CD4-positive, alpha-beta memory T cell (primary cell): ENCODE measurements around the gene ZNF263. TPM values are rescaled to one million over a fixed set of nuclear protein-coding genes. Genes with fewer than 3 reads are reported as not detected.
A peak's percentile ranks its signal among the peaks of the same experiment; 100 is the strongest.

Experiments used
- CTCF ChIA-PET: fragments of 350-600 bp; sonication (Branson Sonifier 250); formaldehyde crosslinking; loops from one replicate; lab custom pipeline; 2021; ENCODE audit warnings: inconsistent platforms; ENCODE audit not compliant: partially characterized antibody; lab: Charles Lee
- POLR2A ChIA-PET: fragments of 350-600 bp; sonication (Branson Sonifier 250); formaldehyde crosslinking; loops from one replicate; lab custom pipeline; 2021; ENCODE audit not compliant: partially characterized antibody; lab: Charles Lee
- DNase-seq, 5 donors: peaks; one replicate each; pipeline versions ENCODE4 v3.0.0 to v3.0.0-alpha.2; 2020 to 2022; ENCODE audit warnings: mixed read lengths in 1 of 5
- H3K27ac ChIP-seq: one replicate; pipeline ENCODE4 v1.7.0; 2013; ENCODE audit warnings: low read depth, low read length
- H3K27me3 ChIP-seq: 2 replicates; pipeline ENCODE4 v1.7.0; 2013; ENCODE audit warnings: mild to moderate bottlenecking, low read length, moderate library complexity; ENCODE audit not compliant: insufficient read depth
- H3K36me3 ChIP-seq: 2 replicates; pipeline ENCODE4 v1.7.0; 2013; ENCODE audit warnings: mild to moderate bottlenecking, low read length, moderate library complexity; ENCODE audit not compliant: insufficient read depth
- H3K4me1 ChIP-seq: 2 replicates; pipeline ENCODE4 v1.7.0; 2013; ENCODE audit warnings: mild to moderate bottlenecking, low read length, moderate library complexity; ENCODE audit not compliant: insufficient read depth
- H3K4me3 ChIP-seq, 2 donors: one replicate each; pipeline ENCODE4 v1.7.0; 2013; ENCODE audit warnings: low read length in 2 of 2, mild to moderate bottlenecking in 1 of 2
- H3K9me3 ChIP-seq, 2 donors: one replicate each; pipeline ENCODE4 v1.7.0; 2013; ENCODE audit warnings: low read length in 2 of 2, control low read depth in 1 of 2; ENCODE audit not compliant: control insufficient read depth in 1 of 2
- H3K27ac Mint-ChIP-seq, 7 donors: one replicate each; pipeline ENCODE4 v1.8.0; 2020 to 2021; ENCODE audit warnings: mixed read lengths in 7 of 7, mild to moderate bottlenecking in 6 of 7, inconsistent platforms in 3 of 7, moderate library complexity in 3 of 7
- H3K27me3 Mint-ChIP-seq, 2 donors: one replicate each; pipeline ENCODE4 v1.8.0; 2020 to 2021; ENCODE audit warnings: mixed read lengths in 2 of 2
- H3K36me3 Mint-ChIP-seq, 2 donors: one replicate each; pipeline ENCODE4 v1.8.0; 2020 to 2021; ENCODE audit warnings: mixed read lengths in 2 of 2, inconsistent platforms in 1 of 2, mild to moderate bottlenecking in 1 of 2
- H3K4me1 Mint-ChIP-seq, 4 donors: one replicate each; pipeline ENCODE4 v1.8.0; 2020 to 2021; ENCODE audit warnings: mixed read lengths in 4 of 4, mild to moderate bottlenecking in 1 of 4
- H3K4me3 Mint-ChIP-seq, 8 donors: one replicate each; pipeline ENCODE4 v1.8.0; 2020 to 2021; ENCODE audit warnings: mixed read lengths in 8 of 8, mild to moderate bottlenecking in 7 of 8, moderate library complexity in 6 of 8, inconsistent platforms in 3 of 8
- H3K9me3 Mint-ChIP-seq, 8 donors: one replicate each; pipeline ENCODE4 v1.8.0; 2020 to 2021; ENCODE audit warnings: mixed read lengths in 8 of 8, mild to moderate bottlenecking in 5 of 8, inconsistent platforms in 3 of 8, moderate library complexity in 1 of 8
- intact Hi-C: fragments of 100-400 bp; cut with micrococcal nuclease; formaldehyde crosslinking; loops from one replicate; pipeline ENCODE4 v1.15.1; 2023
- polyA plus RNA-seq, 2 donors: library from polyadenylated mRNA; unstranded; fragments of 300-500 nt; fragmentation: Illumina TruSeq; gene quantifications; one replicate each; pipeline ENCODE4 v1.2.3, GENCODE V29; 2021
- total RNA-seq, 2 experiments: library from RNA; stranded (reverse); gene quantifications; one replicate each; pipeline ENCODE4 v1.2.3, GENCODE V29; 2021

Gene ZNF263
- total and polyA plus RNA-seq, 4 experiments from 2014 or later: 29.3 to 45.1 (median 40.9) TPM

DNA sequence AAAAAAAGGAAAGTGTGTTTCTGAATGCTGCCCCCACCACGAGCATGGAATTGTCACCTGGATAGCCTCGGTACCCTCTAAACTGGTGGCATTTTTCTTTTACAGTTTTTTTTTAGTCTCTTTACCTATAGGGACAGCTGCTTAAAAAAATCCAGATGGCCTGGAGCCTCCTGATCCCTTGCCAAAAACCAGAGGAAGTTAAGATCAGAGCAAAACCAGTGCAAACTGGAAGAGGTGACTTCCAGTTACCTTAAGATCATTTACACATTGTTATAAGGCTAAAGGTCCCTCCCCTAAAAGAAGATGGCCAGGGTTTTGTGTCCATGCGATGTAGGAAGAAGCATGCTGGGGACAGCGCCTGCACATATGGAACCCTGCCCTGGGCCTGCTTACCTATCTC, 30.3 kb upstream of the ZNF263 start:
- no peaks in the 10 kb centered on the region for H3K4me1 Mint-ChIP-seq
- H3K9me3 Mint-ChIP-seq: no peaks in the 10 kb centered on the region
- DNase-seq: no peak
- ChIA-PET CTCF (interaction anchor here (1.2 kb wide), 1 partner anchor 123 kb away, joined by 3 read pairs; no protein-coding TSS in a partner anchor), POLR2A (no interaction called here)
- peaks cover 0 to 2% of the 10 kb centered on the region in 2 donors for H3K27me3 Mint-ChIP-seq
- Histone ChIP-seq H3K27ac (no peak overlapping the region), H3K4me3 (no peak overlapping the region), H3K36me3 (no peaks in the 10 kb centered on the region), H3K4me1 (no peaks in the 10 kb centered on the region), H3K9me3 (no peaks in the 10 kb centered on the region), H3K27me3 (no peaks in the 10 kb centered on the region)
- H3K36me3 Mint-ChIP-seq: no peaks in the 10 kb centered on the region
- intact Hi-C loops: no loop called here
- H3K4me3 Mint-ChIP-seq: no peak overlapping the region
- no peak overlapping the region for H3K27ac Mint-ChIP-seq

DNA sequence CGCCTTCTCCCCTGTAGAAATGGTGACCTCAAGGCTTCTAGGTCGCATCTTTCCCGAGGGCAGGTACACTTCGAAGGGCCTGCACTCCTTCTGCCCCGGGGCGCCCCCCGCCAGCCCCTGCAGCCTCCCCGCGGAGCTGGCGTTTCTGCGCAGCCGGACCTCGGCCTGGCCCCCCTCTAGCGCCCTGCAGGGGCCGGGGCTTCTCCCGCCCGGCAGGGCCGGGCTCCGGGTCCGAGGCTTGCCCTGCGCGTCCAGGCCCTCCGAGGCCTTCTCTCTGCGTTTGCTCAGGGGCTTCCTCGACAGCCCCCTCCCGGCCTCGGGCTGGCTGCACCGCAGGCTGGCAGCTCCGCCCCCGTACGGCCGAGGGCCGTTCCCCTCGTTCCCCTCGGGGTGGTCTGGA, 29.0 kb upstream of the ZNF263 start:
- POLR2A ChIA-PET: interaction anchor here (2.3 kb wide), 1 partner anchor 9 kb away, joined by 9 read pairs; no protein-coding TSS in a partner anchor
- CTCF ChIA-PET: no interaction called here

DNA sequence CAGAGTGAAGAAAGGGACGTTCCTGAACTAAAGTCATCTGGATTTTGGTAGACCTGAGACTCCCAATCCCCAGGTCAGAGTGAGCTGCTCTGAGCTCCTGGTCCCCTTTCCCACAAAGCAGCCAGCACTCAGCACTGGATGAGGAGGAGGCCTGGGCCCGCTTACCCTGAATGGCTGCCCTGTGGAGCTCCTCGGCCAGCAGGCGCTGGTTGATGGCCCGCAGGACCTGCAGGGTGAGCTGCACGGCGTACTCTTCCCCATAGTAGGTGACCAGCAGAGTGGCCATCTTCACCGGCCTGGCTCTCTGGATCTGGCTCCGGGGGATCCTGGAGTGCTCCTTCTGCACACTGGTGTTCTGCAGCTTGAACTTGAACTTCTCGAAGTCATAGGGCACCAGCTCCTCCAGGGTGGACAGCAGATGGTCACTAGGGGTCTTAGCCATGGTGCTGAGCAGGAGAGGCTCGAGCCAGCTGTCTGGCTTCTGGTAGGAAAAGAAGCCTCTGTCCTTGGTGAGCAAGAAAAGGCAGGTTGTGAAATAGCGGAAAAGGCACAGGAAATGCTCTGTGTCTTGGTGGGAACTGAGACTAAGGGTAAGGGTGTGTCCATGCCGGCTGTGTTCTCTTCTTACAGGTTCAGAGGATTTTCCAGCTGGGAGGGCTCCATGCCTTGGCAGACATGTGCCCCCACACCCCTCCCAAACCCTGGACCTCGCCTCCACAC, 27.0 kb upstream of the ZNF263 start, which contains the start of gene MEFV:
TSS of gene MEFV (minus strand) at position 488 of the 720 bp plus-strand sequence. CDS start at position 442, 46 bp downstream.
- no peak for DNase-seq
- intact Hi-C loops: no loop called here
- POLR2A ChIA-PET: interaction anchor here (0.7 kb wide), 1 partner anchor 8 kb away, joined by 5 read pairs; no protein-coding TSS in a partner anchor
- no peaks in the 10 kb centered on the region for H3K4me1 ChIP-seq
- H3K4me3 ChIP-seq: no peak within 1 kb of the TSS
- H3K9me3 ChIP-seq: no peaks in the 10 kb centered on the region
- Mint-ChIP-seq H3K4me3 (no peak within 1 kb of the TSS), H3K4me1 (peaks cover 0 to 2% (median under 1%) of the 10 kb centered on the region in 4 donors), H3K27me3 (peaks cover 0 to 2% of the 10 kb centered on the region in 2 donors), H3K9me3 (no peaks in the 10 kb centered on the region), H3K36me3 (no peaks in the 10 kb centered on the region), H3K27ac (no peak within 1 kb of the TSS)
- no peaks in the 10 kb centered on the region for H3K27me3 ChIP-seq
- CTCF ChIA-PET: no interaction called here
- no peak within 1 kb of the TSS for H3K27ac ChIP-seq
- no peaks in the 10 kb centered on the region for H3K36me3 ChIP-seq

More for the DNA sequence above, 29.0 kb upstream of the ZNF263 start:
- intact Hi-C loops: no loop called here
- peaks cover 0 to 2% of the 10 kb centered on the region in 2 donors for H3K27me3 Mint-ChIP-seq
- Histone ChIP-seq H3K4me3 (no peak overlapping the region), H3K36me3 (no peaks in the 10 kb centered on the region), H3K9me3 (no peaks in the 10 kb centered on the region), H3K4me1 (no peaks in the 10 kb centered on the region), H3K27me3 (no peaks in the 10 kb centered on the region), H3K27ac (no peak overlapping the region)
- no peak overlapping the region for H3K4me3 Mint-ChIP-seq
- H3K36me3 Mint-ChIP-seq: no peaks in the 10 kb centered on the region
- no peaks in the 10 kb centered on the region for H3K9me3 Mint-ChIP-seq
- DNase-seq: no peak
- no peak overlapping the region for H3K27ac Mint-ChIP-seq
- H3K4me1 Mint-ChIP-seq: peaks cover 0 to 1% (median 0%) of the 10 kb centered on the region in 4 donors

DNA sequence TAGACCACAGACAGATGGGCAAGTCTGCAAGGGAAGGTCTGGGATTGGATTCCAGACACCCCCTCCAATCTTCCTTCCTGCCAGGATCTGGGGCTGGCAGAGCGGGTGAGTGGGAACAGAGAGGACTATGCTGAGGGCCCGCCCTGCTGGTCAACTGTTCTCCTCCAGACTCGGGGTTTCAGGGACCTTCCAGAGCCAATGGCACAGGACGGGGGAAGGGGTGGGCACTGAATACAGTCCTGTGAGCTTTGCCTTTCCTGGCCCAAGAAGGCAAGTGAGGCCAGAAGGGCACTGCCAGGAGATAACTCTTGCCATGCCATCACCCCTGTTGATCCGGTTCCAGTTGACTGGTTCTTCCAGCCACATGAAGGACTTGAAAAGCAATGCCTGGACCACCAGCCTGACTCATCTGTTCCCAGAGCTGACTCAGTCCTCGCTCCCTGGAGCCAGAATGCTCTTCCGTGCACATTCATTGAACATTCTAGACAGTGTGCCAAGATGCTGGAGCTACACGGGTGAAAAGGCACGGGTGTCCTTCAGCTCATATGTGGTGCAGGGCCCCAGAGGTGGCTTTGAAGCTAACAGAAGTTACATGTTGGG, 26.3 kb upstream of the ZNF263 start:
- Histone ChIP-seq H3K27ac (no peak overlapping the region), H3K4me1 (no peaks in the 10 kb centered on the region), H3K36me3 (no peaks in the 10 kb centered on the region), H3K4me3 (no peak overlapping the region), H3K9me3 (no peaks in the 10 kb centered on the region), H3K27me3 (no peaks in the 10 kb centered on the region)
- H3K9me3 Mint-ChIP-seq: peaks cover 0 to 2% (median 0%) of the 10 kb centered on the region in 8 donors
- ChIA-PET POLR2A (no interaction called here), CTCF (interaction anchor here (1.5 kb wide), 1 partner anchor 26 kb away, joined by 3 read pairs; no protein-coding TSS in a partner anchor)
- H3K36me3 Mint-ChIP-seq: no peaks in the 10 kb centered on the region
- no peak overlapping the region for H3K4me3 Mint-ChIP-seq
- peaks cover 0 to 2% of the 10 kb centered on the region in 2 donors for H3K27me3 Mint-ChIP-seq
- DNase-seq: no peak
- H3K27ac Mint-ChIP-seq: no peak overlapping the region
- intact Hi-C loops: no loop called here
- peaks cover 3 to 5% (median 4%) of the 10 kb centered on the region in 4 donors for H3K4me1 Mint-ChIP-seq

DNA sequence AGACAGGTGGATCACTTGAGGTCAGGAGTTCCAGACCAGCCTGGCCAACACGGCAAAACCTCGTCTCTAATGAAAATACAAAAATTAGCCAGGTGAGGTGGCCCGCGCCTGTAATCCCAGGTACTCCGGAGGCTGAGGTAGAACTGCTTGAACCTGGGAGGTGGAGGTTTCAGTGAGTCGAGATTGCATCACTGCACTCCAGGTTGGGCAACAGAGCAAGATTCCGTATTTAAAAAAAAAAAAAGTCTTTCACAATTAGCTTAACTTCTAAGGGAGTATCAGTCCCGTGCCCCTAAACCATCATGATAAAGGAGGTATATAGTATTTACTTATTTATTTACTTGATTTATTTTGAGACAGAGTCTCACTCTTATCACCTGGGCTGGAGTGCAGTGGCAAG, 23.5 kb upstream of the ZNF263 start:
- Mint-ChIP-seq H3K4me1 (peaks cover 16 to 29% (median 23%) of the 10 kb centered on the region in 4 donors), H3K4me3 (no peak overlapping the region), H3K36me3 (peaks cover 0 to 15% of the 10 kb centered on the region in 2 donors), H3K9me3 (peaks cover 0 to 5% (median 1%) of the 10 kb centered on the region in 8 donors), H3K27ac (no peak overlapping the region), H3K27me3 (no peaks in the 10 kb centered on the region)
- no peaks in the 10 kb centered on the region for H3K9me3 ChIP-seq
- CTCF ChIA-PET: no interaction called here
- no peaks in the 10 kb centered on the region for H3K27me3 ChIP-seq
- no peak overlapping the region for H3K4me3 ChIP-seq
- no peaks in the 10 kb centered on the region for H3K36me3 ChIP-seq
- no peak for DNase-seq
- H3K4me1 ChIP-seq: peaks cover 15% of the 10 kb centered on the region
- no peak overlapping the region for H3K27ac ChIP-seq
- intact Hi-C loops: no loop called here
- POLR2A ChIA-PET: interaction anchor here (1.6 kb wide), 1 partner anchor 141 kb away, joined by 4 read pairs; the partner anchor contains the start of genes ZNF174 and ZSCAN32

DNA sequence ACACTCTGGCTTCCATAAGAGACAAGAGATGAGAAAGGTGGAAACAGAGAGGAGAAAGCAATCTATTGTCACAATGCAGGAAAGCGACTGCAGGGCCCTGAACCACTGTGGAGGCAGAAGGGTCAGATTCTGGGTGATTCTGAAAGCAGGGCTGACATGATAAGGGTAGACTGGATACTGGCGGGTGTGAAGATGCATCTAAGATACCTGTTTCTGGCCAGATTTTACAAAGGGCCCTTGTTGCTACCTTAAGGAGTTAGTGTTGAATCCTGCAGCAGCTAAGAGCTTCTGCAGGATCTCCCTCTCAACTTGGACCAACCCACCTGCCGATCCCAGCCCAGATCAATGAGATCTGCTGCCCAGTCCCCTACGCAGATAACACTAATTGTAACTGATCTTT, 20.8 kb upstream of the ZNF263 start:
- H3K4me3 Mint-ChIP-seq: peak overlapping the region in 7 of 8 donors; percentile 54 to 98 (median 75)
- intact Hi-C loops: no loop called here
- POLR2A ChIA-PET: interaction anchor here (0.9 to 6.4 kb wide), 15 partner anchors 8 to 238 kb away, joined by 3 to 80 read pairs (median 12); partner anchors contain the start of genes CLUAP1, TIGD7, ZNF174 and ZNF200

More for the DNA sequence above, 20.8 kb upstream of the ZNF263 start:
- H3K27me3 ChIP-seq: no peaks in the 10 kb centered on the region
- H3K4me1 ChIP-seq: peaks cover 25% of the 10 kb centered on the region
- no peaks in the 10 kb centered on the region for H3K9me3 ChIP-seq
- no peaks in the 10 kb centered on the region for H3K36me3 ChIP-seq
- peak overlapping the region; percentile 81 to 96 (median 92) for H3K27ac Mint-ChIP-seq
- H3K27me3 Mint-ChIP-seq: no peaks in the 10 kb centered on the region
- H3K27ac ChIP-seq: peak overlapping the region; percentile 92
- H3K4me1 Mint-ChIP-seq: peaks cover 22 to 46% (median 33%) of the 10 kb centered on the region in 4 donors
- no peak overlapping the region for H3K4me3 ChIP-seq
- no peak for DNase-seq
- peaks cover 0 to 16% (median 1%) of the 10 kb centered on the region in 8 donors for H3K9me3 Mint-ChIP-seq
- peaks cover 11 to 34% of the 10 kb centered on the region in 2 donors for H3K36me3 Mint-ChIP-seq
- CTCF ChIA-PET: interaction anchor here (0.6 to 1.4 kb wide), 4 partner anchors 131 to 204 kb away, joined by 3 read pairs; no protein-coding TSS in a partner anchor
